HEK293 (cell line): ENCODE results near the gene ITPKB.

Experiments
- SP2 ChIP-seq: fragments of 450-650 bp; formaldehyde crosslinking; IDR thresholded peaks from 2 replicates; pipeline ENCODE4 v1.5.1; 2016; ENCODE audit warnings: missing biosample characterization, missing genetic modification characterization
- ZBTB20 ChIP-seq: fragments of 450-650 bp; formaldehyde crosslinking; IDR thresholded peaks from 2 replicates; pipeline ENCODE4 v1.5.1; 2016; ENCODE audit warnings: missing biosample characterization, missing genetic modification characterization
- ZNF335 ChIP-seq: fragments of 450-650 bp; formaldehyde crosslinking; conservative IDR thresholded peaks from 2 replicates; pipeline ENCODE4 v1.5.1; 2016; ENCODE audit warnings: missing biosample characterization, missing genetic modification characterization
- TF ChIP-seq, protein P1 (sequence below): fragments of 450-650 bp; formaldehyde crosslinking; IDR thresholded peaks from 2 replicates; pipeline ENCODE4 v1.5.1; 2016; ENCODE audit warnings: missing biosample characterization, missing genetic modification characterization, low read depth
- TF ChIP-seq, protein P2 (sequence below): fragments of 450-650 bp; formaldehyde crosslinking; IDR thresholded peaks from 2 replicates; pipeline ENCODE4 v1.5.1; 2016; ENCODE audit warnings: missing biosample characterization, missing genetic modification characterization
- TF ChIP-seq, protein P3 (sequence below): fragments of 450-650 bp; formaldehyde crosslinking; IDR thresholded peaks from 2 replicates; pipeline ENCODE4 v1.5.1; 2016; ENCODE audit warnings: missing biosample characterization, missing genetic modification characterization

DNA sequence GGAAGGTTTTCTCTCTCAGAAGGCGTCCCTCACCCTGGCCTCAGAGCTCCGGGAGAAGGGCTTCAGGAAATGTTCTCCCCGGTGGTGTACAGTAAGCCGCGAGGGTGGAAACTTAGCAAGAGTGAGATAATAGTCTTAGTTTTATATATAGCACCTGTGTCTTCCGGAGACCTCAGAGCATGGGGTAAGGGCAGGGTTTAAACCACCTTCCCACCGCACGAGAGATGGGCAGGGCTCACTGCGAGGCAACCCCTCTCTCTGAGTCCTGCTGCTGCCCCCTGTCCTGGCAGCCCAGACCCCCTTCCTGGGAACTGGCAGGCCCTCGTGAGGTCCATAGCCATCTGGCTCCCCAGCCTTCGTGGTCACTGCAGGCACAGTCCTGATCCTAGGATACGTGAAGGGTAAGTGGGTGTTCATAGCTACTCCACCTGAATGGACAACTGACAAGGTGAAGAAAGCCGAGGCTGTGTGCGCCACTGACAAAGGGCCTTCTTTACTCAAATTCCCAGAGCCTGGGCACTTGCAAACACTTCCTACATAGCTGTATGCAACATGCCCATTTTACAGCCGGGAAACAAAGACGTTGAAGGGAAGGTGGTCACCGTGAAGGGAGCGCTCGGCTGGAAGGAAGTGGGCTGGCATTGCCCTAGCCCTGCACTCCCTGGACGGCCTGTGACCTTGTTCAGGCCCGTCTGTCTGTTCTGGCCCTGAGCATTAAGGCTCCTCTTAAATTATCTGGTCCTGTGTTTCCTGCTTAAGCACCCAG lies 26.9 kb downstream of the ITPKB start:
- TF ChIP-seq, protein P1, sequence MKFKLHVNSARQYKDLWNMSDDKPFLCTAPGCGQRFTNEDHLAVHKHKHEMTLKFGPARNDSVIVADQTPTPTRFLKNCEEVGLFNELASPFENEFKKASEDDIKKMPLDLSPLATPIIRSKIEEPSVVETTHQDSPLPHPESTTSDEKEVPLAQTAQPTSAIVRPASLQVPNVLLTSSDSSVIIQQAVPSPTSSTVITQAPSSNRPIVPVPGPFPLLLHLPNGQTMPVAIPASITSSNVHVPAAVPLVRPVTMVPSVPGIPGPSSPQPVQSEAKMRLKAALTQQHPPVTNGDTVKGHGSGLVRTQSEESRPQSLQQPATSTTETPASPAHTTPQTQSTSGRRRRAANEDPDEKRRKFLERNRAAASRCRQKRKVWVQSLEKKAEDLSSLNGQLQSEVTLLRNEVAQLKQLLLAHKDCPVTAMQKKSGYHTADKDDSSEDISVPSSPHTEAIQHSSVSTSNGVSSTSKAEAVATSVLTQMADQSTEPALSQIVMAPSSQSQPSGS (tag by site-specific recombination), result no peak
- no peak for TF ChIP-seq ZBTB20 (tag by site-specific recombination)
- no peak for TF ChIP-seq SP2 (tag by site-specific recombination)
- no peak for TF ChIP-seq ZNF335
- TF ChIP-seq, protein P2, sequence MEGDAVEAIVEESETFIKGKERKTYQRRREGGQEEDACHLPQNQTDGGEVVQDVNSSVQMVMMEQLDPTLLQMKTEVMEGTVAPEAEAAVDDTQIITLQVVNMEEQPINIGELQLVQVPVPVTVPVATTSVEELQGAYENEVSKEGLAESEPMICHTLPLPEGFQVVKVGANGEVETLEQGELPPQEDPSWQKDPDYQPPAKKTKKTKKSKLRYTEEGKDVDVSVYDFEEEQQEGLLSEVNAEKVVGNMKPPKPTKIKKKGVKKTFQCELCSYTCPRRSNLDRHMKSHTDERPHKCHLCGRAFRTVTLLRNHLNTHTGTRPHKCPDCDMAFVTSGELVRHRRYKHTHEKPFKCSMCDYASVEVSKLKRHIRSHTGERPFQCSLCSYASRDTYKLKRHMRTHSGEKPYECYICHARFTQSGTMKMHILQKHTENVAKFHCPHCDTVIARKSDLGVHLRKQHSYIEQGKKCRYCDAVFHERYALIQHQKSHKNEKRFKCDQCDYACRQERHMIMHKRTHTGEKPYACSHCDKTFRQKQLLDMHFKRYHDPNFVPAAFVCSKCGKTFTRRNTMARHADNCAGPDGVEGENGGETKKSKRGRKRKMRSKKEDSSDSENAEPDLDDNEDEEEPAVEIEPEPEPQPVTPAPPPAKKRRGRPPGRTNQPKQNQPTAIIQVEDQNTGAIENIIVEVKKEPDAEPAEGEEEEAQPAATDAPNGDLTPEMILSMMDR, result no peak
- TF ChIP-seq, protein P3, sequence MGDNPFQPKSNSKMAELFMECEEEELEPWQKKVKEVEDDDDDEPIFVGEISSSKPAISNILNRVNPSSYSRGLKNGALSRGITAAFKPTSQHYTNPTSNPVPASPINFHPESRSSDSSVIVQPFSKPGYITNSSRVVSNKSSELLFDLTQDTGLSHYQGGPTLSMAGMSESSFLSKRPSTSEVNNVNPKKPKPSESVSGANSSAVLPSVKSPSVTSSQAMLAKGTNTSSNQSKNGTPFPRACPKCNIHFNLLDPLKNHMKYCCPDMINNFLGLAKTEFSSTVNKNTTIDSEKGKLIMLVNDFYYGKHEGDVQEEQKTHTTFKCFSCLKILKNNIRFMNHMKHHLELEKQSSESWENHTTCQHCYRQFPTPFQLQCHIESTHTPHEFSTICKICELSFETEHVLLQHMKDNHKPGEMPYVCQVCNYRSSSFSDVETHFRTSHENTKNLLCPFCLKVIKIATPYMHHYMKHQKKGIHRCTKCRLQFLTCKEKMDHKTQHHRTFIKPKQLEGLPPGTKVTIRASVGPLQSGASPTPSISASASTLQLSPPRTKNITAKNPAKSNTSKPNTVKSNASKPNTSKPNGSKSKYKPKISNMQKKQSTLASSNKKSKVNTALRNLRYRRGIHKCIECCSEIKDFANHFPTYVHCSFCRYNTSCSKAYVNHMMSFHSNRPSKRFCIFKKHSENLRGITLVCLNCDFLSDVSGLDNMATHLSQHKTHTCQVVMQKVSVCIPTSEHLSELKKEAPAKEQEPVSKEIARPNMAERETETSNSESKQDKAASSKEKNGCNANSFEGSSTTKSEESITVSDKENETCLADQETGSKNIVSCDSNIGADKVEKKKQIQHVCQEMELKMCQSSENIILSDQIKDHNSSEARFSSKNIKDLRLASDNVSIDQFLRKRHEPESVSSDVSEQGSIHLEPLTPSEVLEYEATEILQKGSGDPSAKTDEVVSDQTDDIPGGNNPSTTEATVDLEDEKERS (tag by site-specific recombination), result no peak
